Erythroblast (primary cell): ENCODE measurements around the gene TRPV5.

ENCODE experiments used
- GATA1 ChIP-seq: IDR thresholded peaks from 2 replicates; pipeline ENCODE4 v1.6.1; 2011; ENCODE audit warnings: low read depth, mild to moderate bottlenecking, control low read depth, low read length, moderate library complexity
- POLR2A ChIP-seq: IDR thresholded peaks from 2 replicates; pipeline ENCODE4 v1.6.1; 2011; ENCODE audit warnings: mild to moderate bottlenecking, low read length

- no peak for TF ChIP-seq POLR2A
- no peak for TF ChIP-seq GATA1
Measured at GRCh38 chr7:142885311-142886230, 48.0 kb downstream of the TRPV5 start, which contains the start of gene TRPV6.
